ENCODE results near the gene NCOA5. TPM values are rescaled to one million over a fixed set of nuclear protein-coding genes. Genes with fewer than 3 reads are reported as not detected.
A peak's percentile ranks its signal among the peaks of the same experiment; 100 is the strongest.

NCOA5 gene
- total RNA-seq, 2 donors from 2014 or later, result 33.9 to 34.2 TPM

GRCh38 chr20:46073443-46073842, 16.3 kb downstream of the NCOA5 start:
- H3K27ac Mint-ChIP-seq, result no peak overlapping the region
- no peaks in the 10 kb centered on the region for H3K9me3 Mint-ChIP-seq
- H3K27me3 Mint-ChIP-seq, result no peaks in the 10 kb centered on the region
- no peak for ATAC-seq
- no peak for DNase-seq (ENCODE audit: low spot score)
- H3K4me3 Mint-ChIP-seq, result no peak overlapping the region
- peaks cover 13% of the 10 kb centered on the region for H3K36me3 Mint-ChIP-seq
- H3K4me1 Mint-ChIP-seq (ENCODE audit: low read depth in 2 of 2), result peaks cover 0 to 3% of the 10 kb centered on the region in 2 donors

- H3K36me3 Mint-ChIP-seq, result peaks cover 17% of the 10 kb centered on the region
Measured at GRCh38 chr20:46073024-46073423, 16.7 kb downstream of the NCOA5 start.

GRCh38 chr20:46071573-46071972, 18.2 kb downstream of the NCOA5 start:
- Mint-ChIP-seq H3K36me3 (peaks cover 17% of the 10 kb centered on the region), H3K9me3 (no peaks in the 10 kb centered on the region), H3K4me3 (no peak overlapping the region), H3K4me1 (ENCODE audit: low read depth in 2 of 2) (peaks cover 0 to 3% of the 10 kb centered on the region in 2 donors), H3K27me3 (no peaks in the 10 kb centered on the region), H3K27ac (no peak overlapping the region)
- ATAC-seq (no peak), DNase-seq (ENCODE audit: low spot score) (no peak)

More at GRCh38 chr20:46073024-46073423, 16.7 kb downstream of the NCOA5 start:
- DNase-seq (ENCODE audit: low spot score), result no peak
- no peak overlapping the region for H3K4me3 Mint-ChIP-seq
- peaks cover 0 to 3% of the 10 kb centered on the region in 2 donors for H3K4me1 Mint-ChIP-seq (ENCODE audit: low read depth in 2 of 2)
- H3K9me3 Mint-ChIP-seq, result no peaks in the 10 kb centered on the region
- no peaks in the 10 kb centered on the region for H3K27me3 Mint-ChIP-seq
- no peak for ATAC-seq
- no peak overlapping the region for H3K27ac Mint-ChIP-seq

- Mint-ChIP-seq H3K27me3 (no peaks in the 10 kb centered on the region), H3K27ac (no peak overlapping the region), H3K9me3 (no peaks in the 10 kb centered on the region), H3K36me3 (peaks cover 24% of the 10 kb centered on the region), H3K4me1 (ENCODE audit: low read depth in 2 of 2) (peaks cover 0 to 3% of the 10 kb centered on the region in 2 donors), H3K4me3 (no peak overlapping the region)
- no peak for DNase-seq (ENCODE audit: low spot score)
- no peak for ATAC-seq
Measured at GRCh38 chr20:46070215-46070900, 19.4 kb downstream of the NCOA5 start.

GRCh38 chr20:46065691-46066090, 24.1 kb downstream of the NCOA5 start:
- H3K36me3 Mint-ChIP-seq, result peaks cover 51% of the 10 kb centered on the region
- no peak overlapping the region for H3K4me3 Mint-ChIP-seq
- H3K9me3 Mint-ChIP-seq, result no peaks in the 10 kb centered on the region
- no peaks in the 10 kb centered on the region for H3K27me3 Mint-ChIP-seq
- DNase-seq (ENCODE audit: low spot score) (no peak), ATAC-seq (no peak)
- no peak overlapping the region for H3K27ac Mint-ChIP-seq
- H3K4me1 Mint-ChIP-seq (ENCODE audit: low read depth in 2 of 2), result peaks cover 13 to 24% of the 10 kb centered on the region in 2 donors

- ATAC-seq, result no peak
- no peak overlapping the region for H3K4me3 Mint-ChIP-seq
- no peaks in the 10 kb centered on the region for H3K9me3 Mint-ChIP-seq
- no peaks in the 10 kb centered on the region for H3K27me3 Mint-ChIP-seq
- no peak for DNase-seq (ENCODE audit: low spot score)
- H3K27ac Mint-ChIP-seq, result no peak overlapping the region
- H3K4me1 Mint-ChIP-seq (ENCODE audit: low read depth in 2 of 2), result peaks cover 20 to 31% of the 10 kb centered on the region in 2 donors
- peaks cover 56% of the 10 kb centered on the region for H3K36me3 Mint-ChIP-seq
Measured at GRCh38 chr20:46065006-46065405, 24.8 kb downstream of the NCOA5 start.

GRCh38 chr20:46063652-46064054, 26.1 kb downstream of the NCOA5 start:
- peaks cover 0 to 6% of the 10 kb centered on the region in 2 donors for H3K27me3 Mint-ChIP-seq
- ATAC-seq, result no peak
- peaks cover 23 to 38% of the 10 kb centered on the region in 2 donors for H3K4me1 Mint-ChIP-seq (ENCODE audit: low read depth in 2 of 2)
- no peak overlapping the region for H3K4me3 Mint-ChIP-seq
- H3K36me3 Mint-ChIP-seq, result peaks cover 51% of the 10 kb centered on the region
- no peak for DNase-seq (ENCODE audit: low spot score)
- H3K9me3 Mint-ChIP-seq, result no peaks in the 10 kb centered on the region
- no peak overlapping the region for H3K27ac Mint-ChIP-seq

GRCh38 chr20:46063151-46063550, 26.6 kb downstream of the NCOA5 start:
- Mint-ChIP-seq H3K27ac (no peak overlapping the region), H3K4me1 (ENCODE audit: low read depth in 2 of 2) (peaks cover 23 to 41% of the 10 kb centered on the region in 2 donors), H3K27me3 (peaks cover 0 to 6% of the 10 kb centered on the region in 2 donors), H3K36me3 (peaks cover 46% of the 10 kb centered on the region), H3K4me3 (no peak overlapping the region), H3K9me3 (no peaks in the 10 kb centered on the region)
- ATAC-seq (no peak), DNase-seq (ENCODE audit: low spot score) (no peak)

GRCh38 chr20:46062621-46063020, 27.1 kb downstream of the NCOA5 start:
- ATAC-seq, result no peak

GRCh38 chr20:46062151-46062550, 27.6 kb downstream of the NCOA5 start:
- H3K27ac Mint-ChIP-seq, result no peak overlapping the region

More at GRCh38 chr20:46062621-46063020, 27.1 kb downstream of the NCOA5 start:
- peaks cover 23 to 41% of the 10 kb centered on the region in 2 donors for H3K4me1 Mint-ChIP-seq (ENCODE audit: low read depth in 2 of 2)
- peaks cover 45% of the 10 kb centered on the region for H3K36me3 Mint-ChIP-seq
- H3K4me3 Mint-ChIP-seq, result no peak overlapping the region
- no peak overlapping the region for H3K27ac Mint-ChIP-seq
- H3K9me3 Mint-ChIP-seq, result no peaks in the 10 kb centered on the region
- no peak for DNase-seq (ENCODE audit: low spot score)
- H3K27me3 Mint-ChIP-seq, result peaks cover 0 to 6% of the 10 kb centered on the region in 2 donors

GRCh38 chr20:46060975-46061374, 28.8 kb downstream of the NCOA5 start:
- peaks cover 44% of the 10 kb centered on the region for H3K36me3 Mint-ChIP-seq
- H3K27ac Mint-ChIP-seq, result peak overlapping the region; percentile 30 to 69
- H3K27me3 Mint-ChIP-seq, result peaks cover 0 to 15% of the 10 kb centered on the region in 2 donors
- ATAC-seq, result no peak
- H3K4me1 Mint-ChIP-seq (ENCODE audit: low read depth in 2 of 2), result peaks cover 23 to 41% of the 10 kb centered on the region in 2 donors
- no peak for DNase-seq (ENCODE audit: low spot score)
- no peaks in the 10 kb centered on the region for H3K9me3 Mint-ChIP-seq
- peak overlapping the region; percentile 64 for H3K4me3 Mint-ChIP-seq

More at GRCh38 chr20:46062151-46062550, 27.6 kb downstream of the NCOA5 start:
- no peak for ATAC-seq
- Mint-ChIP-seq H3K4me3 (no peak overlapping the region), H3K27me3 (peaks cover 0 to 8% of the 10 kb centered on the region in 2 donors), H3K36me3 (peaks cover 45% of the 10 kb centered on the region), H3K4me1 (ENCODE audit: low read depth in 2 of 2) (peaks cover 23 to 41% of the 10 kb centered on the region in 2 donors), H3K9me3 (no peaks in the 10 kb centered on the region)
- no peak for DNase-seq (ENCODE audit: low spot score)

- no peaks in the 10 kb centered on the region for H3K9me3 Mint-ChIP-seq
- peak overlapping the region; percentile 64 for H3K4me3 Mint-ChIP-seq
- ATAC-seq, result peak in 1 of 2 donors; percentile 41
- H3K27ac Mint-ChIP-seq, result peak overlapping the region; percentile 30 to 69
- no peak for DNase-seq (ENCODE audit: low spot score)
- H3K36me3 Mint-ChIP-seq, result peaks cover 38% of the 10 kb centered on the region
- H3K27me3 Mint-ChIP-seq, result peaks cover 0 to 18% of the 10 kb centered on the region in 2 donors
- peaks cover 23 to 41% of the 10 kb centered on the region in 2 donors for H3K4me1 Mint-ChIP-seq (ENCODE audit: low read depth in 2 of 2)
Measured at GRCh38 chr20:46060301-46060881, 29.4 kb downstream of the NCOA5 start.

GRCh38 chr20:46058599-46059281, 31.0 kb downstream of the NCOA5 start:
- H3K4me1 Mint-ChIP-seq (ENCODE audit: low read depth in 2 of 2), result peaks cover 23 to 40% of the 10 kb centered on the region in 2 donors
- no peak overlapping the region for H3K27ac Mint-ChIP-seq
- peaks cover 0 to 23% of the 10 kb centered on the region in 2 donors for H3K27me3 Mint-ChIP-seq
- H3K36me3 Mint-ChIP-seq, result peaks cover 22% of the 10 kb centered on the region
- DNase-seq (ENCODE audit: low spot score) (no peak), ATAC-seq (peak in 1 of 2 donors; percentile 13)
- H3K9me3 Mint-ChIP-seq, result no peaks in the 10 kb centered on the region
- H3K4me3 Mint-ChIP-seq, result no peak overlapping the region
